ENCODE data around the gene AQP11. TPM values are rescaled to one million over a fixed set of nuclear protein-coding genes. Genes with fewer than 3 reads are reported as not detected.

AQP11 gene
- total and polyA plus RNA-seq, 4 donors, result 4.7 to 16.6 (median 12.4) TPM

GRCh38 chr11:77604281-77604680 lies 14.5 kb downstream of the AQP11 start:
- WGBS, result over 99% methylated on average over 2 of the region's 2 CpGs
- Histone ChIP-seq H3K36me3 (ENCODE audit: control insufficient read depth in 4 of 4, insufficient read depth in 3 of 4, low read depth in 1 of 4, low read length in 3 of 4) (peaks cover 3 to 16% (median 8%) of the 10 kb centered on the region in 4 donors), H3K4me3 (ENCODE audit: low read depth in 1 of 3, low read length in 3 of 3) (no peak overlapping the region), H3K27ac (ENCODE audit: low read depth in 1 of 2, low read length in 2 of 2) (no peak overlapping the region), H3K27me3 (ENCODE audit: control insufficient read depth in 4 of 4, insufficient read depth in 4 of 4, low read length in 3 of 4) (no peaks in the 10 kb centered on the region), H3K9ac (ENCODE audit: low read depth in 1 of 2, low read length in 2 of 2) (no peak overlapping the region), H3K4me1 (ENCODE audit: control insufficient read depth in 4 of 4, insufficient read depth in 4 of 4, low read length in 3 of 4) (peaks cover 0 to 14% (median 6%) of the 10 kb centered on the region in 4 donors), H3K9me3 (ENCODE audit: control insufficient read depth in 4 of 4, low read length in 3 of 4) (no peaks in the 10 kb centered on the region)
- no peak for DNase-seq (ENCODE audit: low spot score)
- TF ChIP-seq MAX (IDR thresholded peaks at IDR 0.05) (no peak), RXRA (IDR thresholded peaks at IDR 0.05) (no peak), JUND (IDR thresholded peaks at IDR 0.05) (no peak), TAF1 (conservative IDR thresholded peaks at IDR 0.05) (no peak), ZBTB33 (IDR thresholded peaks at IDR 0.05) (no peak), REST (IDR thresholded peaks at IDR 0.05) (no peak), ATF3 (IDR thresholded peaks at IDR 0.05) (no peak), FOXA1 (IDR thresholded peaks at IDR 0.05) (no peak), GABPA (IDR thresholded peaks at IDR 0.05 in 1 of 2, conservative IDR thresholded peaks at IDR 0.05 in 1 of 2) (no peak), RAD21 (IDR thresholded peaks at IDR 0.05) (no peak), HNF4A (conservative IDR thresholded peaks at IDR 0.05) (no peak), YY1 (IDR thresholded peaks at IDR 0.05) (no peak)

GRCh38 chr11:77609234-77609633 lies 19.5 kb downstream of the AQP11 start:
- H3K4me1 ChIP-seq (ENCODE audit: control insufficient read depth in 4 of 4, insufficient read depth in 4 of 4, low read length in 3 of 4), result no peaks in the 10 kb centered on the region
- no peaks in the 10 kb centered on the region for H3K9me3 ChIP-seq (ENCODE audit: control insufficient read depth in 4 of 4, low read length in 3 of 4)
- H3K4me3 ChIP-seq (ENCODE audit: low read depth in 1 of 3, low read length in 3 of 3), result no peak overlapping the region
- TF ChIP-seq HNF4A (conservative IDR thresholded peaks at IDR 0.05), result no peak
- TF ChIP-seq FOXA1 (IDR thresholded peaks at IDR 0.05), result no peak
- TF ChIP-seq REST (IDR thresholded peaks at IDR 0.05), result no peak
- no peak for TF ChIP-seq HNF4G (IDR thresholded peaks at IDR 0.05)
- no peak for TF ChIP-seq CTCF (IDR thresholded peaks at IDR 0.05; ENCODE audit: low read depth, low read length, missing input control)
- TF ChIP-seq ZBTB33 (IDR thresholded peaks at IDR 0.05), result no peak
- no peak overlapping the region for H3K27ac ChIP-seq (ENCODE audit: low read depth in 1 of 2, low read length in 2 of 2)
- no peaks in the 10 kb centered on the region for H3K27me3 ChIP-seq (ENCODE audit: control insufficient read depth in 4 of 4, insufficient read depth in 4 of 4, low read length in 3 of 4)
- WGBS, result 86% methylated on average over 1 of the region's 1 CpG
- no peak for DNase-seq (ENCODE audit: low spot score)
- H3K36me3 ChIP-seq (ENCODE audit: control insufficient read depth in 4 of 4, insufficient read depth in 3 of 4, low read depth in 1 of 4, low read length in 3 of 4), result peaks cover 6 to 39% (median 28%) of the 10 kb centered on the region in 4 donors
- no peak overlapping the region for H3K9ac ChIP-seq (ENCODE audit: low read depth in 1 of 2, low read length in 2 of 2)

Measured in liver (tissue), 9 donors.